GM23248 (cell line): ENCODE measurements around the gene SEZ6. TPM values are rescaled to one million over a fixed set of nuclear protein-coding genes. Genes with fewer than 3 reads are reported as not detected.

Experiments used
- DNase-seq: peaks from one replicate; pipeline ENCODE4 v3.0.0-alpha.2; 2015
- H2AFZ ChIP-seq: fragments of 200-600 bp; sonication (generic); 2 replicates; pipeline ENCODE4 v1.6.1; 2016; ENCODE audit warnings: antibody characterized with exemption
- H3F3A ChIP-seq: fragments of 200-600 bp; sonication (generic); 2 replicates; pipeline ENCODE4 v1.6.1; 2016; ENCODE audit warnings: mild to moderate bottlenecking, antibody characterized with exemption, mixed run types; ENCODE audit not compliant: insufficient read depth
- H3K27ac ChIP-seq: fragments of 200-600 bp; sonication (generic); 2 replicates; pipeline ENCODE4 v1.5.1; 2016; ENCODE audit warnings: mild to moderate bottlenecking
- H3K27me3 ChIP-seq: fragments of 200-600 bp; sonication (generic); replicated peaks from 2 replicates; pipeline ENCODE4 v1.6.1; 2016; ENCODE audit warnings: mild to moderate bottlenecking; ENCODE audit not compliant: insufficient read depth
- H3K36me3 ChIP-seq: fragments of 200-600 bp; sonication (generic); 2 replicates; pipeline ENCODE4 v1.6.1; 2016; ENCODE audit warnings: low read depth, mild to moderate bottlenecking
- H3K4me1 ChIP-seq: fragments of 200-600 bp; sonication (generic); 2 replicates; pipeline ENCODE4 v1.6.1; 2016; ENCODE audit warnings: mild to moderate bottlenecking; ENCODE audit not compliant: insufficient read depth
- H3K4me2 ChIP-seq: fragments of 200-600 bp; sonication (generic); one replicate; pipeline ENCODE4 v1.6.1; 2016; ENCODE audit warnings: mild to moderate bottlenecking; ENCODE audit not compliant: unreplicated experiment
- H3K4me3 ChIP-seq: fragments of 200-600 bp; sonication (generic); 2 replicates; pipeline ENCODE4 v1.5.1; 2016; ENCODE audit warnings: mild to moderate bottlenecking
- H3K79me2 ChIP-seq: fragments of 200-600 bp; sonication (generic); 2 replicates; pipeline ENCODE4 v1.6.1; 2016; ENCODE audit warnings: mild to moderate bottlenecking; ENCODE audit not compliant: insufficient read depth
- H3K9ac ChIP-seq: fragments of 200-600 bp; sonication (generic); 2 replicates; pipeline ENCODE4 v1.6.1; 2016; ENCODE audit warnings: mild to moderate bottlenecking
- H3K9me2 ChIP-seq: fragments of 200-600 bp; sonication (generic); 2 replicates; pipeline ENCODE4 v1.6.1; 2016; ENCODE audit warnings: mixed run types, mild to moderate bottlenecking, moderate library complexity; ENCODE audit not compliant: insufficient read depth
- H3K9me3 ChIP-seq: fragments of 200-600 bp; sonication (generic); one replicate; pipeline ENCODE4 v1.6.1; 2017; ENCODE audit warnings: low read depth
- H4K20me1 ChIP-seq: fragments of 200-600 bp; sonication (generic); 2 replicates; pipeline ENCODE4 v1.6.0; 2016; ENCODE audit not compliant: insufficient read depth
- EZH2 ChIP-seq: fragments of 200-600 bp; sonication (generic); IDR thresholded peaks from 2 replicates; pipeline ENCODE4 v1.6.1; 2018; ENCODE audit warnings: antibody characterized with exemption, mild to moderate bottlenecking; ENCODE audit not compliant: insufficient read depth, poor library complexity, severe bottlenecking
- EZH2phosphoT487 ChIP-seq: fragments of 200-600 bp; sonication (generic); IDR thresholded peaks from 2 replicates; pipeline ENCODE4 v1.6.1; 2018; ENCODE audit warnings: antibody characterized with exemption, moderate library complexity, mild to moderate bottlenecking, low read depth; ENCODE audit not compliant: insufficient read depth
- WGBS, 2 experiments: methylation state at CpG; one replicate each; pipeline ENCODE4 v1.1.6; 2015 to 2017; ENCODE audit warnings: low lambda C conversion rate in 2 of 2, low coverage in 1 of 2; ENCODE audit errors: missing lambda C conversion rate in 2 of 2; 5-methylcytosine and 5-hydroxymethylcytosine counted together
- in situ Hi-C: fragments of 300-500 bp; cut with MboI; formaldehyde crosslinking; loops from 2 replicates; pipeline ENCODE4 v1.15.0; 2020
- polyA plus RNA-seq: library from polyadenylated mRNA; unstranded; fragments of >200 nt; fragmentation: Nextera tagmentation; extraction: Ambion mirVana; gene quantifications from 2 replicates; pipeline ENCODE4 v1.2.1, GENCODE V29; 2016
- total RNA-seq: library from RNA; depleted of rRNA; stranded (reverse); fragments of >200 nt; shearing (Covaris generic); gene quantifications from 2 replicates; pipeline ENCODE4 v1.2.3, GENCODE V29; 2014

The SEZ6 gene
- total and polyA plus RNA-seq, 2 experiments from 2014 or later = not detected

GRCh38 chr17:28929787-28930186, 76.0 kb downstream of the SEZ6 start:
- in situ Hi-C loops = no loop called here
- Histone ChIP-seq H3K36me3 (peaks cover 5% of the 10 kb centered on the region; the same call in 1 of the 2 replicates), H4K20me1 (peaks cover 14% of the 10 kb centered on the region; the same call in 1 of the 2 replicates), H3K27ac (no peak overlapping the region), H3F3A (peaks cover 26% of the 10 kb centered on the region), H3K4me1 (peaks cover 19% of the 10 kb centered on the region), H2AFZ (no peak overlapping the region), H3K9ac (no peak overlapping the region), H3K27me3 (no peaks in the 10 kb centered on the region), H3K4me2 (no peak overlapping the region), H3K9me3 (no peaks in the 10 kb centered on the region), H3K4me3 (no peak overlapping the region), H3K79me2 (peaks cover 97% of the 10 kb centered on the region), H3K9me2 (no peaks in the 10 kb centered on the region)
- 98 to 100% methylated on average over 2 of the region's 2 CpGs for WGBS, 2 experiments
- TF ChIP-seq EZH2 (no peak), EZH2phosphoT487 (no peak)
- DNase-seq = no peak

DNA sequence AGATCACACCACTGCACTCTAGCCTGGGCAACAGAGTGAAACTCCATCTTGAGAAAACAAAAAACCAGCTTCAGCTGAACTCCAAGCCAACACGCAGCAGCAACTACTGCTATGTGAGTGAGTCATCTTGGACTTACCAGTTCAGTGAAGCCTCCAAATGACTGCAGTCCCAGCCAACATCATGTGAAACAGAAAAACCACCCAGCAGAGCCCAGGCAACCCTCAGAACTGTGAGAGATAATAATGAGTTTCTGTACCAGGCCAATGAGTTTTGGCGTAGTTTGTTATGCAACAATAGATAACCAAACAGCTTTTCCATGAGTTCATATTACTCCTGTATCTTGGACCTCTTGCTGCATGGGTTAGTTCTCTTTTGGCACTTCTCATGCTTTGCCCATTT, 77.8 kb downstream of the SEZ6 start:
- Histone ChIP-seq H3K27me3 (no peaks in the 10 kb centered on the region), H2AFZ (no peak overlapping the region), H3K27ac (no peak overlapping the region), H4K20me1 (peaks cover 8% of the 10 kb centered on the region; the same call in 1 of the 2 replicates), H3K9me2 (no peaks in the 10 kb centered on the region), H3K79me2 (peaks cover 97% of the 10 kb centered on the region), H3K9ac (no peak overlapping the region), H3K4me3 (no peak overlapping the region), H3K4me1 (peaks cover 19% of the 10 kb centered on the region), H3K4me2 (no peak overlapping the region), H3K36me3 (peaks cover 19% of the 10 kb centered on the region), H3F3A (peaks cover 34% of the 10 kb centered on the region), H3K9me3 (no peaks in the 10 kb centered on the region)
- in situ Hi-C loops = no loop called here
- no peak for TF ChIP-seq EZH2phosphoT487
- TF ChIP-seq EZH2 = no peak
- peak; percentile 48 for DNase-seq
- WGBS, 2 experiments = 88 to 90% methylated on average over 2 of the region's 2 CpGs

DNA sequence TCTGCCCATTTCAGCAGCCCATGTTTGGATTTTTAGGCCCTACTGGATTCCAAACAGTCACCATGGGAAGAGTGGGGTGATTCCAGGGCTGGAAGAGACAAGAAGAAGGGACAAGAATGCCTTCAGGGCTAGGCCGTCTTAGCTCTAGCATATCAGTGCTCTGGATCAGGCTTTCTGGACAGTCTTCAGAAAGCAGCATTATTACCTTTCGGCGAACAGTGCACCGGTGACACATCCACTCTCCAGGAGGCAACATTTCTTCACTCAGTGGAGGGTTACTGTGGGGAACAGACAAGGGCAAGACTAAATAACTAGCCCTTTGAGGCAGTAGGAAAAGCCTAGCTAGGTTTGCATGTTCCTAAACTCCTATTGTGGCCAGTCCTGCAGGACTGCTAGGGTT, 79.0 kb downstream of the SEZ6 start:
- Histone ChIP-seq H3F3A (peaks cover 34% of the 10 kb centered on the region), H3K4me1 (peaks cover 19% of the 10 kb centered on the region), H3K27ac (no peak overlapping the region), H3K79me2 (peaks cover 97% of the 10 kb centered on the region), H3K4me3 (no peak overlapping the region), H4K20me1 (peaks cover 8% of the 10 kb centered on the region; the same call in 1 of the 2 replicates), H3K36me3 (peaks cover 30% of the 10 kb centered on the region), H3K9me3 (no peaks in the 10 kb centered on the region), H3K27me3 (no peaks in the 10 kb centered on the region), H3K9me2 (no peaks in the 10 kb centered on the region), H3K4me2 (no peak overlapping the region), H2AFZ (no peak overlapping the region), H3K9ac (no peak overlapping the region)
- WGBS, 2 experiments = 81 to 84% methylated on average over 4 of the region's 4 CpGs
- TF ChIP-seq EZH2 (no peak), EZH2phosphoT487 (no peak)
- no peak for DNase-seq
- in situ Hi-C loops = no loop called here

- H3K9ac ChIP-seq = no peak overlapping the region
- DNase-seq = no peak
- H3K4me1 ChIP-seq = peaks cover 19% of the 10 kb centered on the region
- no peak overlapping the region for H2AFZ ChIP-seq
- TF ChIP-seq EZH2 (no peak), EZH2phosphoT487 (0 out of 2 replicates have a peak, but pooled peaks have one; percentile 1)
- peaks cover 8% of the 10 kb centered on the region; the same call in 1 of the 2 replicates for H4K20me1 ChIP-seq
- 95 to 97% methylated on average over 2 of the region's 2 CpGs for WGBS, 2 experiments
- H3K27me3 ChIP-seq = no peaks in the 10 kb centered on the region
- no peak overlapping the region for H3K4me3 ChIP-seq
- peaks cover 34% of the 10 kb centered on the region for H3F3A ChIP-seq
- no peak overlapping the region for H3K4me2 ChIP-seq
- H3K79me2 ChIP-seq = peaks cover 97% of the 10 kb centered on the region
- in situ Hi-C loops = no loop called here
- H3K9me2 ChIP-seq = no peaks in the 10 kb centered on the region
- H3K36me3 ChIP-seq = peaks cover 34% of the 10 kb centered on the region
- H3K27ac ChIP-seq = peak overlapping the region; percentile 73
- no peaks in the 10 kb centered on the region for H3K9me3 ChIP-seq
Measured at GRCh38 chr17:28926366-28926765, 79.5 kb downstream of the SEZ6 start.
